B cell (primary cell): ENCODE measurements around the gene ITPR1.

Experiments
- CTCF ChIP-seq: fragments of 200-600 bp; IDR thresholded peaks from one replicate; pipeline ENCODE4 v1.8.0; 2022; ENCODE audit warnings: antibody characterized with exemption, mild to moderate bottlenecking
- EZH2 ChIP-seq: IDR thresholded peaks from 2 replicates; pipeline ENCODE4 v1.6.1; 2012; ENCODE audit warnings: borderline replicate concordance, low read depth, mild to moderate bottlenecking, moderate library complexity, low read length; ENCODE audit not compliant: insufficient read depth, poor library complexity, severe bottlenecking

DNA sequence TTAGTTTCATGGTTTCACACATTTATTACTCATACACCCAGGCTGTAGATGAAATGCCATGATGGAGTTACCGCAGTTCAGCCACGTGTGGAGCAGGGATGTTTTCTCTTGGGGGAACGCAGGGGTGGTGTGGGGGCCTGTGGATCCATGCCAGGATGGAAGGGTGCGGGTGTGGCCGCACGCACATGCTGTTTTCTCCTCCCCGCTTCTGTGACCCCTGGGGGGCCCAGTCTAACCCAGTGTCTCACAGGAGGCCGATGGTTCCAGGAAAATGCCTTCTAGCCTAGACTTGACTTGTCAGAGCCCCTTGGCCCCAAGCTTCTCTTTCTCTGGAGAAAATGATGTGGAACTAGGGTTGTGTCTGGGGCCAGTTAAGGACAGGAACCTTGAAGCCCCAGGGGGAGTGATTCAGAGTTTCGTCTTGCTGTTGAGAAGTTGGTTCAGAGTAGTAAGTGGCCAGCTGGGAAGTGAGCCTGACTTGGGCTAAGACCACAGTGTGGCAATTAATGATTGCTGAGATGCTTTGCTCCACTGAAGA lies 245.7 kb downstream of the ITPR1 start:
- TF ChIP-seq CTCF (no peak), EZH2 (no peak)
